Colon (tissue), 2 donors: ENCODE results near the gene PNMT.

Experiments used
- FAIRE-seq: peaks from 2 replicates; lab custom pipeline; 2012; peaks lifted over from hg19 to GRCh38; lab: Jason Lieb, UNC
- donor health status: control.
- donor health status: control.

The PNMT gene

GRCh38 chr17:39633570-39634183 is 34.6 kb upstream of the PNMT start:
- no peak for FAIRE-seq

DNA sequence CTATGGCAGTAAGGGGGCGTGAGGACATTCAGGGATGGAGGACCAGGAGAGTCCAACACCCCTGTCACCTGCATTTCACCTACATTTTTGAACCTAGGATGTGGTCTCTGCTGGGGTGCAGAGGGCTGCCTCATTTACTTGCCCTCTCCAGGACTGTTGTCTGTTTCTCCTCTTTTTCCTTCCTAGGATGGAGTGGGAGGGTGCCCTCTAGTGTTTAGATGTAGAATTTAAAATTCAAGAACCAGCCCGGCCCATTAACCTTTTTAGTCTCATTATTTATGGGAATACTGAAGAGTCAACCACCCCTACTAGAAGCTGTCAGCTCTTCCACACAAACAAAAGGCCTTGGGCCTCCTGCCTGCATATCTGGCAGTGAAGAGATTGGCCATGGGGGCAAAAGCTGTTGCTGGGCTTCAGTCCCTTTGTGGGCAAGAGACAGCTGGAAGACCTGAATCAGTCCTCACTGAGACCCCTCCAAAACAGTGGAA is 33.8 kb upstream of the PNMT start:
- FAIRE-seq = no peak

DNA sequence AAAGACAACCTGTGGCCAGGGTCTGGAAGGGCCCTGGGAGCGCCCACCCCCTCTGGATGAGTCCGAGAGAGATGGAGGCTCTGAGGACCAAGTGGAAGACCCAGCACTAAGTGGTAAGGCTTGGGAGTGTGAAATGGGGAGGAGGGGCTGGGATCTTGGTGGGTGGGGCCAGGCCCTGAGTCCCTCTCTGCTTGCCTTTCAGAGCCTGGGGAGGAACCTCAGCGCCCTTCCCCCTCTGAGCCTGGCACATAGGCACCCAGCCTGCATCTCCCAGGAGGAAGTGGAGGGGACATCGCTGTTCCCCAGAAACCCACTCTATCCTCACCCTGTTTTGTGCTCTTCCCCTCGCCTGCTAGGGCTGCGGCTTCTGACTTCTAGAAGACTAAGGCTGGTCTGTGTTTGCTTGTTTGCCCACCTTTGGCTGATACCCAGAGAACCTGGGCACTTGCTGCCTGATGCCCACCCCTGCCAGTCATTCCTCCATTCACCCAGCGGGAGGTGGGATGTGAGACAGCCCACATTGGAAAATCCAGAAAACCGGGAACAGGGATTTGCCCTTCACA is 32.6 kb upstream of the PNMT start:
- no peak for FAIRE-seq

GRCh38 chr17:39636587-39636926 is 31.7 kb upstream of the PNMT start:
- no peak for FAIRE-seq

DNA sequence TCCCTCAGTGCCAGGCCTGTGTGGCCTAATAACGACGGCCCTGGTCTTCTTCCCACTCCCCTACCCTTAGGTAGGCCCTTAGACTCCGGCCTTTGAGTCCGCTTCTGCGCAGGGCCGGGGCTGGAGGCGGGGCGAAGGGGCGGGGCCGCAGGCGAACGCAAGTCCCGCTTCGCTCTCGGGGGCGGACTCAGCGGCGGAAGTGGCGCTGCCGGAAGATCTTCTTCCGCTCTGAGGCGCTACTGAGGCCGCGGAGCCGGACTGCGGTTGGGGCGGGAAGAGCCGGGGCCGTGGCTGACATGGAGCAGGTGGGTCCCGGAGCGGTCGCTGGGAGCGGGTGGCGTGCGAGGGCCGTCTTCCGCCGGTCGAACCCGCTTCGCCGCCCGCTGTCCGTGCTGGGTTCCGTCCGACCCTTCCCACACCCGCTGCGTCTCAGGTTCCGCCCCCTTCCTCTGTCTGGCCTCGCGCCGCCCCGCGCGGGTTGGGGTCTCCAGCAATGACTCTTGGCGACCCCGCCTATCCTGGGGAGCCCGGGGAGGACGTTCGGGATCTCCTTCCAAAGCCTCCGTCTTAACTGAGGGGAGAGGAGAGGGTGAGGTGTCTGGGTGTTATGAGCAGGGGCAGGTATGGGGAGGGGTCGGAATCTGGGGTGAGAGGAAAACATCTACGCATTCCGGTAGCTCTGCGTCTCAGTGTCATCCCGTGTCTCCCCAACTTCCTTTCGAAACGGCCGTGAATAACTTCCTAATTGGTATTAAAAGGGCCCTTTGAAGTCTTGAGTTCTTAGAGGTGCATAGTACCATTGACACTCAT is 31.1 kb upstream of the PNMT start, which contains the start of gene STARD3:
Gene STARD3 (plus strand): TSS at position 218 of the 810 bp plus-strand sequence. CDS start 16,388 bp downstream, outside the sequence.
- no peak for FAIRE-seq

DNA sequence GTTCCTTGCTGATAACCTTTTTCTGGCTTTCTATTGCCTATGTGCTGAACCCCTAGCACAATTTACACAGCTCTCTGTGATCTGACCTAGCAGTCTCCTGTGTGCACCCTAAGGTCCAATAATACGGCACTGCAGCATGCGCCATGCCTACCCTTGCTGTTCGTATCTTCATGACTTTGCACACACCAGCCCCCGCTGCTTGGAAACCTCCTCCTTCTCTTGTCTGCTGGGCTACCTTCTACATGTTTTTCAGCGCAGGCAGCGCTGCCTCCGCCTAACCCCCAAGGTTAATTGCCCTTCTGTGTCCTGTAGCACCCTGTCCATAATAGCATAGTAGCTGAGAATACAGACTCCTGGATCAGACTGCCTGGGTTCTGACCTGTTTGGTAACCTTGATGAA is 29.9 kb upstream of the PNMT start:
- FAIRE-seq = no peak

- no peak for FAIRE-seq
Observed at GRCh38 chr17:39639043-39639442, 29.2 kb upstream of the PNMT start.

DNA sequence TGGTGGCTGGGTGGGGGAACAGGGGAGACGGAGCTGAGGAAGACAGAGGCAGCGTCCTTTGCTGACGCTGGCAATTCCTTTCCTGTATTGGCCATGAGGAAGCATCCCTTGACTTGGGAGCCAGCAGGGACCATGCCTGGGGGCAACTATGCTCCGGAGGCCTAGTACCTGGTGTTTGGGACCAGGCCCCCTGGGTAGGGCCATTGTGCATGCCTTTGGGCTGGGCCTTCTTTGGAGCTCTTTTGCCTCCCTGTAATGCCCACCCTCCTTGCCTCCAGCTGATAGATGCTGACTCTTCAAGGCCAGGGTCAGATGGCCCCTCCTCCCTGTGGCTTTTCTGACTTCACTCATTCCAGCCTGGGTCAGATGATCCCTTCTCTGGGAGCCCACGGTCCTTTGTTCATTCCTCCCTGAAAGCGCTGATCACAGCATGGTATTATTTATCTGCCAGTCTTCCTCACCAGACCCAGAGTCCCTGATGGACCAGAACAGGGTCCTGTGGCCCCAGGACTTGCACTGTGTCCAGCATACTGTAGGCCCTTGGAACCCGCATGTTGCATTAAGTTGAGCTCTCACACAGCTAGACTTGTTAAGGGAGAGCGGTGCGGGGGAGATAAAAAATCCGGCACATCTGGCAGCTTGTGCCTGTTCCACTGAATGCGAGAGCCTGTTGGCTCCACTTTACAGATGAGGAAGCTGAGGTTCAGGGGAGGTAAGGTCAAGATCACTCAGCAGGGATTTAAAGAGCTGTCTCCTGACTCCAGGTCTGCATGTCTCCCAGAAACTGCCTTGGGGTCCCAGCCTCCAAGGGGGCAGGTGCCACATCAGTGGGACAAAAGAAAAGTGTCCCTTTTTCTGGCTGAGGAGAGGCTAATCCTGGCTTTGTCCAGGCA is 28.4 kb upstream of the PNMT start:
- FAIRE-seq = no peak

DNA sequence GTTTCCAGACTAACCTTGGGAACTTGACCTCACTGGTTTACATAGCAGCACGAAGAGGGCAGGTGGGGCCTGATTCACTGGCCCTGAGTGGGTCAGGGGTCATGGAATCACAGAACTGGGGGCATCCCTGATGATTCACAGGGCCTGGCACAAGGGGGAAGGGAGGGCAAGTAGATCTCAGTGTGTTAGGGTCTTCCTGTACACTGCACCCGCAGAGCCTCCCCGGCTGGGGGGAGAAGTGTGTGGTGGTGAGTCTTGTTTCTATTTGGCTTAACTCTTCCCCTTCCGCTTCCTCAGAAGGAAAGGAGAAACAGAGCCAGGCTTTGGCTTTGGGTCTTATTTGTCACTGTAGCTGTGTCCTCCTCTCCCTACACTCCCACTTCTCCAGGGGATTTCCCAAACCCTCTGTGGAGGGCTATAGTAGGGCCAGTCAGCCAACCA is 27.6 kb upstream of the PNMT start:
- FAIRE-seq = no peak

DNA sequence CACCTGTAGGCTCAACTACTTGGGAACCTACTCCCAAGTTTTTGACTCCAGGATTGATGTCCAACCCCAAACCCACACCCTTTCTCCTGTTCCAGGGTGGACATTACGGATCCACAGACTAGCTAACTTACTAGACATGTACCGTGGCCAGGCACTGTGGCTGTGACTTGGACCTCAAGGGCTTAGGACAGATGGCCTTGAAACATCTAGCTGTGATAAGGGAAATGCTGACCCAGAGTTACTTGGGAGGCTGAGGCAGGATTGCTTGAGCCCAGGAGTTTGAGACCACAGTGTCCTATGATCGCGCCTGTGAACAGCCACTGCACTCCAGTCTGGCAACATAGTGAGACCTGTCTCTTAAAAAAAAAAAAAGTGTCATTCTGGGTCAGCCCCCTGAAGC is 27.2 kb upstream of the PNMT start:
- no peak for FAIRE-seq

DNA sequence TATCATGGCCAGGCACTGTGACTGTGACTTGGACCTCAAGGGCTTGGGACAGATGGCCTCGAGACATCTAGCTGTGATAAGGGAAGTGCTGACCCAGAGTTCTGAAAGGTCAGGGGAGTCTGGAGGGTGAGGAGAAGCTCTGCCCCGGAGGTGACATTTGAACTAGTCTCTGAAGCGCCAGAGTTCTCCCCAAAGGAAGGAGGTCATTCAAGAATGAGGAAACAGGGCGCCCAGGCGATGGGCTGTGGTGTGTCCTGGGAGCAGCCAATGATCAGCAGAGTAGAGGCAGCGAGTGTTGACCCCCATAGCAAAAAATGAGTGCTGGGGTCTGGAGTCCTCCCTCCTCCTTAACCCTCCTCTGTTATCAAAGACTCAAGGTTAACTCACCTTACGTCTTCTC is 26.4 kb upstream of the PNMT start:
- FAIRE-seq = no peak

DNA sequence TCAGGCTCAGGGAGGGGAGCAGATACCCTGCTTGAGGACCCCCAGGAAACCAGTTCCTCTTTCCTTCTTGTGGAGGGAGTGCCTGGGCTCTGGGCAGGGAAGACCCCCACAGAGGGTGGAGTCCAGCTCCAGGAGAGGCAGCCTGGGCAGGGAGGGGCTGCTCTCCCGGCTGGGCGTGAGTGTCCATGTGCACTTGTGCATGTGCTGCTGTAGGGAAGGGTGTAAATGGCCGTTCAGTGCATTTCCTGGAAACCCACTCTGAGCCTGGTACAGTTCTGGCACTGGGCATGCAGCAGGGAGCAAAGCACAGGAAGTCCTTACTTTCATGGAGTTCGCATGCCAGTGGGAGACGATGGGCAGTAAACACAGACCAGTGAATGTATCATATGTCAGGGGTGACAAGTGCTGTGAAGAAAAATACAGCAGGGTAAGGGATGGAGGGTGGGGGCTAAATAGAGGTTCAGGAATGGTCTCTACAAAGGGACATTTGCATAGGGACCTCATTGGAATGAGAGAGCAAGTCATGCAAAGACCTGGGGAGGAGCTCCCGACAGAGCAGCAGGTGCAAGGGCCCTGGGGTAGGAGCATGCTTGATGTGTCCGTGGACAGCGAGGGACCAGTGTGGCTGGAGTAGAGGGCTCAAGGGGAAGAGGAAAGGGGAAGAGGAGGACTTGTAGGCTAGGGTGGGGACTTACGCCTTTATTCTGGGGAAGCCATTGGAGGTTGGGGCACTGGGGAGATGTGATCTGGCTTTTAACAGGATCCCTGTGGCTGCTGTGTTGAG is 25.8 kb upstream of the PNMT start:
- no peak for FAIRE-seq

GRCh38 chr17:39643271-39643670 is 25.0 kb upstream of the PNMT start:
- FAIRE-seq = no peak

- FAIRE-seq = no peak
Observed at GRCh38 chr17:39647256-39647655, 21.0 kb upstream of the PNMT start.

GRCh38 chr17:39648616-39649366 is 19.5 kb upstream of the PNMT start:
- FAIRE-seq = no peak

GRCh38 chr17:39650121-39650579 is 18.1 kb upstream of the PNMT start:
- FAIRE-seq = no peak

DNA sequence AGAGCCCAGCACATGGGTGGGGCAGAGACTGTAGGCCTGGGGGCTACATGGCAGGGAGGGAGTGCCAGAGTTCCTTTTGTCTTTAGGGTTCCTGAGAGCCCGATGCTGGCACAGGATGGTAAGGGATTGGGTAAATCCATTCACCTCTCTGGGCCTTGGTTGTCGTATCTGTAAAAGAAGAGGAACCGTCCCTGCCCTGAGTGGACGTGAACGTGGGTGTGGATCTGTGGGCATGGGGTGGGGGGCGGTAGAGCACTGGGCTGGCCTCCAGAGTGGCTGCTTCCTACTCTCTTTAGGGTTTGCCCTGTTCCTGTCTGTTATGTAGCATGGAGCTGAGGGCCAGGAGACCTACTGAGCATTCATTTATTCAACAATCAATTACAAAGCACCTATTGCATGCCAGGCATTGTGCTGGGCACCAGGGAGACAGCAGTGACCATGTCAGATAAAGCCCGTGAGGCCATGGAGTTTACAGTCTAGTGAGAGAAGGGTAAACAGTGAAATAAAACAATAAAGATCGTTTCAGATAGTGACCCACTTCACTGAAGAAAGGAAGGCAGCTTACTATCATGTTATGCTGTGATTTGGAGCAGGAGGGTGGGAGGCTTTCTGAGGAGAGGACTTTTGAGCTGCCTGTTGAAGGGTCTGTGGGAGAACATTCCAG is 16.2 kb upstream of the PNMT start:
- no peak for FAIRE-seq

GRCh38 chr17:39652587-39653315 is 15.5 kb upstream of the PNMT start:
- no peak for FAIRE-seq

- FAIRE-seq = no peak
Observed at GRCh38 chr17:39653316-39653661, 15.0 kb upstream of the PNMT start.
